CD4-positive, alpha-beta T cell (primary cell): ENCODE results near the gene NFU1. TPM values are rescaled to one million over a fixed set of nuclear protein-coding genes. Genes with fewer than 3 reads are reported as not detected.

Experiments
- ATAC-seq: fragments of 200-7000 bp; cut with Tn5 transposase; one replicate; pipeline ENCODE4 v1.10.0; 2022; ENCODE audit warnings: mild to moderate bottlenecking; ENCODE audit not compliant: poor library complexity
- CTCF ChIA-PET: fragments of 350-600 bp; sonication (Branson Sonifier 250); formaldehyde crosslinking; loops from one replicate; lab custom pipeline; 2021; ENCODE audit warnings: antibody characterized with exemption, inconsistent platforms; lab: Charles Lee
- POLR2A ChIA-PET: fragments of 350-600 bp; sonication (Branson Sonifier 250); formaldehyde crosslinking; loops from one replicate; lab custom pipeline; 2021; ENCODE audit warnings: antibody characterized with exemption, inconsistent platforms; lab: Charles Lee
- DNase-seq, 14 experiments: peaks; one replicate each; pipeline ENCODE4 v3.0.0-alpha.2; 2013 to 2020; ENCODE audit warnings: mixed read lengths in 2 of 14
- H3K27ac ChIP-seq, 2 donors: one replicate each; pipeline versions ENCODE4 v1.5.1 to v1.7.0; 2013; ENCODE audit warnings: low read length in 2 of 2, low read depth in 1 of 2, mild to moderate bottlenecking in 1 of 2
- H3K27me3 ChIP-seq, 2 experiments: 1 replicate in 1 of 2; 2 replicates in 1 of 2; pipeline versions ENCODE4 v1.6.1 to v1.7.0; 2013; ENCODE audit warnings: low read length in 2 of 2, control low read depth in 1 of 2, mild to moderate bottlenecking in 1 of 2, moderate library complexity in 1 of 2; ENCODE audit not compliant: insufficient read depth in 2 of 2, control insufficient read depth in 1 of 2
- H3K36me3 ChIP-seq: one replicate; pipeline ENCODE4 v1.6.1; 2013; ENCODE audit warnings: low read length, control low read depth; ENCODE audit not compliant: insufficient read depth
- H3K4me1 ChIP-seq: one replicate; pipeline ENCODE4 v1.6.1; 2013; ENCODE audit warnings: low read length, control low read depth; ENCODE audit not compliant: insufficient read depth
- H3K4me3 ChIP-seq: one replicate; pipeline ENCODE4 v1.5.1; 2013; ENCODE audit warnings: mild to moderate bottlenecking, low read length, moderate library complexity
- H3K9me3 ChIP-seq, 2 experiments: 1 replicate in 1 of 2; 2 replicates in 1 of 2; pipeline versions ENCODE4 v1.6.1 to v1.7.0; 2013; ENCODE audit warnings: low read length in 2 of 2, mild to moderate bottlenecking in 2 of 2, control low read depth in 1 of 2, moderate library complexity in 1 of 2; ENCODE audit not compliant: control insufficient read depth in 1 of 2, insufficient read depth in 1 of 2
- H3K27ac Mint-ChIP-seq: one replicate; pipeline ENCODE4 v1.8.0; 2020; ENCODE audit warnings: mixed read lengths
- H3K27me3 Mint-ChIP-seq: one replicate; pipeline ENCODE4 v1.8.0; 2021; ENCODE audit warnings: mixed read lengths
- H3K36me3 Mint-ChIP-seq: one replicate; pipeline ENCODE4 v1.8.0; 2021; ENCODE audit warnings: low read depth, mixed read lengths
- H3K4me1 Mint-ChIP-seq: one replicate; pipeline ENCODE4 v1.8.0; 2021; ENCODE audit warnings: low read depth, mixed read lengths
- H3K4me3 Mint-ChIP-seq: one replicate; pipeline ENCODE4 v1.8.0; 2020; ENCODE audit warnings: mild to moderate bottlenecking, mixed read lengths
- H3K9me3 Mint-ChIP-seq: one replicate; pipeline ENCODE4 v1.8.0; 2020; ENCODE audit warnings: mixed read lengths
- CTCF ChIP-seq: fragments of 200-600 bp; IDR thresholded peaks from one replicate; pipeline ENCODE4 v1.8.0; 2022; ENCODE audit warnings: antibody characterized with exemption, mild to moderate bottlenecking
- intact Hi-C, 2 experiments: fragments of 100-400 bp; cut with DNase I in 1 of 2; cut with micrococcal nuclease in 1 of 2; formaldehyde crosslinking; loops; one replicate each; pipeline versions ENCODE4 v1.15.1 to v1.9.0; 2023 to 2025; cut with DNase I, micrococcal nuclease
- total RNA-seq, 174 experiments: library from RNA in 2 of 174; stranded (reverse) in 2 of 174; gene quantifications; one replicate each; pipeline ENCODE4 v1.2.3 and lab custom pipeline; 2021 to 2026

Gene NFU1
- total RNA-seq, 2 experiments from 2014 or later = 18.5 to 22.2 TPM

- Mint-ChIP-seq H3K36me3 (peaks cover 93% of the 10 kb centered on the region), H3K4me1 (no peaks in the 10 kb centered on the region), H3K9me3 (no peaks in the 10 kb centered on the region), H3K27ac (peak overlapping the region; percentile 75), H3K4me3 (no peak overlapping the region), H3K27me3 (no peaks in the 10 kb centered on the region)
- Histone ChIP-seq H3K27me3 (no peaks in the 10 kb centered on the region), H3K4me3 (no peak overlapping the region), H3K36me3 (peaks cover 78% of the 10 kb centered on the region), H3K4me1 (no peaks in the 10 kb centered on the region), H3K27ac (no peak overlapping the region), H3K9me3 (no peaks in the 10 kb centered on the region)
- no peak for TF ChIP-seq CTCF
- DNase-seq (no peak), ATAC-seq (no peak)
- intact Hi-C loops = no loop called here
- ChIA-PET CTCF (no interaction called here), POLR2A (interaction anchor here (1.7 kb wide), 1 partner anchor 33 kb away, joined by 5 read pairs; the partner anchor contains the start of gene NFU1)
These were observed 32.5 kb upstream of the NFU1 start for GRCh38 chr2:69469784-69470183.

GRCh38 chr2:69469375-69469774, 32.1 kb upstream of the NFU1 start:
- no peaks in the 10 kb centered on the region for H3K4me1 ChIP-seq
- CTCF ChIA-PET = no interaction called here
- Mint-ChIP-seq H3K27me3 (no peaks in the 10 kb centered on the region), H3K4me1 (no peaks in the 10 kb centered on the region), H3K27ac (peak overlapping the region; percentile 75), H3K4me3 (no peak overlapping the region), H3K36me3 (peaks cover 95% of the 10 kb centered on the region), H3K9me3 (no peaks in the 10 kb centered on the region)
- no peak for ATAC-seq
- no peak overlapping the region for H3K4me3 ChIP-seq
- H3K27me3 ChIP-seq = no peaks in the 10 kb centered on the region
- H3K9me3 ChIP-seq = no peaks in the 10 kb centered on the region
- POLR2A ChIA-PET = interaction anchor here (1.7 kb wide), 1 partner anchor 32 kb away, joined by 5 read pairs; the partner anchor contains the start of gene NFU1
- no peak for TF ChIP-seq CTCF
- DNase-seq = no peak
- peaks cover 79% of the 10 kb centered on the region for H3K36me3 ChIP-seq
- intact Hi-C loops = no loop called here
- H3K27ac ChIP-seq = no peak overlapping the region

GRCh38 chr2:69466728-69467127, 29.5 kb upstream of the NFU1 start:
- H3K4me1 ChIP-seq = no peaks in the 10 kb centered on the region
- Mint-ChIP-seq H3K27me3 (no peaks in the 10 kb centered on the region), H3K9me3 (no peaks in the 10 kb centered on the region), H3K36me3 (peaks cover 89% of the 10 kb centered on the region), H3K27ac (peak overlapping the region; percentile 75), H3K4me3 (no peak overlapping the region), H3K4me1 (no peaks in the 10 kb centered on the region)
- ATAC-seq (no peak), DNase-seq (no peak)
- CTCF ChIA-PET = no interaction called here
- POLR2A ChIA-PET = interaction anchor here (1.1 to 1.9 kb wide), 2 partner anchors 29 kb away, joined by 3 to 5 read pairs; partner anchors contain the start of gene NFU1
- H3K36me3 ChIP-seq = peaks cover 59% of the 10 kb centered on the region
- intact Hi-C loops = no loop called here
- TF ChIP-seq CTCF = no peak
- no peaks in the 10 kb centered on the region for H3K27me3 ChIP-seq
- no peaks in the 10 kb centered on the region for H3K9me3 ChIP-seq
- H3K27ac ChIP-seq = no peak overlapping the region
- no peak overlapping the region for H3K4me3 ChIP-seq
